HS-5 (cell line): Measurements from ENCODE around the gene CNOT3.
"Not testable (repeated sequence)": the region's sequence is repeated elsewhere in the genome, so short reads cannot be mapped to it uniquely, and the experiment has no call there.

Experiments
- DNase-seq: peaks from one replicate; pipeline ENCODE4 v3.0.0-alpha.2; 2012; ENCODE audit warnings: low read depth

CNOT3 gene

DNA sequence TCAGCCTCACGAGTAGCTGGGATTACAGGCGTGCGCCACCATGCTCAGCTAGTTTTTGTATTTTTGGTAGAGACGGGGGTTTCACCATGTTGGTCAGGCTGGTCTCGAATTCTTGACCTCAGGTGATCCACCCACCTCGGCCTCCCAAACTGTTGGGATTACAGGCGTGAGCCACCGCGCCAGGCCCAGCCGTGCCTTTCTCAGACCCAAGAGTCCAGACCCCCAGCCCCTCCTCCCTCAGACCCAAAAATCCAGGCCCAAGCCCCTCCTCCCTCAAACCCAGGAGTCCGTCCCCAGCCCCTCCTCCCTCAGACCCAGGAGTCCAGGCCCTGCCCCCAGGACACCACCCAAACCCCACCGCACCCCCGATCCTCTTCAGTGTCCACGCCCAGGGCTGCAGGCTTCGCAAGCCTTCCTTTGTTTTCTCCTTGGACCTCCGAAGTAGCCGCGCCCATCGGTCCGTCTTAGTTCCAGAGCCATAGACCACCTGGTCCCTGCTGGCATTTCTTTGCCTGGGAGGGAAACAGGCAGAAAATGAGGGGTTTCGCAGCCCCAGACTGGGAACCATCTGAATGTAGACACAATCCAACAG, 31.7 kb downstream of the CNOT3 start:
- no peak for DNase-seq

DNA sequence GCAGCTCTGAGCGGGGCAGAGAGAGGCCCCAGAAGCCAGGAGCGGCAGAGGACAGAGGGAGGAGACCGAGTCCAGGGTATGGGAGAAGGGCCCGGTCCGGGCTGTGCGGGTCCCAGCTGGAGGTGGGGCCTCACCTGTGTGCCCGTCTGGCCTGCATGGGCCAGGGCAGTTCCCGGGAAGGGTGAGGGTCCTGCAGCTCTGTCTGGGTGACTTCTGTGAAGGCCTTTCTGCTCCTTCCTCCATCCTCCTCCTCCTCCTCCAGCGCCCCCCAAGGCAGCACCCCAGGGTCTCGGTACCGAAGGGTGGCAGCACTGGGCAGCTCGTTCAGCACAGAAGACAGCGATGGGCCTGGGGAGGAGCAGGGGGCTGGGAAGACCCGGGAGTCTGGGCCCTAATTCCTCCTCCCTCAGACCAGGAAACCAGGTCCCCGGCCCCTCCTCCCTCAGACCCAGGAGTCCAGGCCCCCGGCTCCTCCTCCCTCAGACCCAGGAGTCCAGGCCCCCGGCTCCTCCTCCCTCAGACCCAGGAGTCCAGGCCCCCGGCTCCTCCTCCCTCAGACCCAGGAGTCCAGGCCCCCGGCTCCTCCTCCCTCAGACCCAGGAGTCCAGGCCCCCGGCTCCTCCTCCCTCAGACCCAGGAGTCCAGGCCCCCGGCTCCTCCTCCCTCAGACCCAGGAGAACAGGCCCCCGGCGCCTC, 34.3 kb downstream of the CNOT3 start:
- not testable (repeated sequence) for DNase-seq

DNA sequence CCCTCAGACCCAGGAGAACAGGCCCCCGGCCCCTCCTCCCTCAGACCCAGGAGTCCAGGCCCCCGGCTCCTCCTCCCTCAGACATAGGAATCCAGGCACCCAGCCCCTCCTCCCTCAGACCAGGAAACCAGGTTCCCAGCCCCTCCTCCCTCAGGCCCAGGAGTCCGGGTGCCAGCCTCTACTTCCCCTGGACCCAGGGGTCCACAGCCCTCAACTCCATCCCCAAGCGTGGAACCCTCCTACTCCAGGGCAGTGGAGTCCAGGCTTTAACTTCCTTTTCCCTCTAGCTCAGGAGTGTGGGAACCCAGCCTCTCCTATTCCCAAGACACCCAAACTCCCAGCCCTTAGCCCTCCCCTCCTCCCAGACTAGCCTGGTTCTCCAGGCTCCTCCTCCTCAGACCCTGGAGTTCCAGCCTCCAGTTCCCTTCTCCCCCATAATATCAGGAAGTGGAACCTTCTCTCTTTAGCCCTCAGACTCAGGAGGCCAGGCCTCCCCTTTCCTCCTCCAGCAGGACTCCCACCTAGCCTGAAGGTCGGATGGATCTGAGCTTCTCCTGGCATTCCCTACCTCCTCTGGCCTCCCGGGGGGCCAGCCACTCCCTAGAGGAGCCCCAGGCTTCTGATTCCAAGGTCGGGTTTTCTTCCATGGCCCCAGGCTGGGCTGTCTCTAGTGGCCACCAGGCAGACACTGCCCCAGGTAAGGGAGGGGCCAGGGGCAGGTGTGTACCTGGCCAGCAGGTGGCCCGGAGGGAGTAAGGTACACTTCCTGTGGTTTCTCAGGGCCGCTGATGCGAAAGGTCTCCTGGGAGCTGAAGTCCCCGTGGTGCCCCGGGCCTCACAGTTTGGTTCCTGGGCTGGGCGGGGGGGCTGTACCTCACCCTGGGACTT, 35.2 kb downstream of the CNOT3 start, which contains the start of gene TMC4:
TMC4 (minus strand) TSS at position 690 of the 888 bp plus-strand sequence; CDS start at position 647, 43 bp downstream.
- no peak for DNase-seq

DNA sequence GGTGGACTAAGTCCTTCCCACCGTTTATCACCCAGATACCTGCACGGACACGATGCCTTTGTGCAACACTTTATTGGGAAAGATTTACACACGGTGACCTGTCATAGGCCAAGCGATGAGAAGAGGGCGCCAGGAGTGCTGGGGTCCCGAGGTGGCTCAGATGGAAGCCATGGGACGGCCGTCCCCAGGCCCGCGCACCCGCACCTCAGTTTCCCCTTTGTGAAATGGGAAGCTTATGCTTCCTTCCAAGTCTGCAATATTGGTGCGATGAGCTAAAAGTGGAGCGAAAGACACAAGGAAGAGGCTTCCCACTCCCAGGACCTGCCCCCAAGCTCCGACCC, 35.8 kb downstream of the CNOT3 start:
- DNase-seq = no peak

DNA sequence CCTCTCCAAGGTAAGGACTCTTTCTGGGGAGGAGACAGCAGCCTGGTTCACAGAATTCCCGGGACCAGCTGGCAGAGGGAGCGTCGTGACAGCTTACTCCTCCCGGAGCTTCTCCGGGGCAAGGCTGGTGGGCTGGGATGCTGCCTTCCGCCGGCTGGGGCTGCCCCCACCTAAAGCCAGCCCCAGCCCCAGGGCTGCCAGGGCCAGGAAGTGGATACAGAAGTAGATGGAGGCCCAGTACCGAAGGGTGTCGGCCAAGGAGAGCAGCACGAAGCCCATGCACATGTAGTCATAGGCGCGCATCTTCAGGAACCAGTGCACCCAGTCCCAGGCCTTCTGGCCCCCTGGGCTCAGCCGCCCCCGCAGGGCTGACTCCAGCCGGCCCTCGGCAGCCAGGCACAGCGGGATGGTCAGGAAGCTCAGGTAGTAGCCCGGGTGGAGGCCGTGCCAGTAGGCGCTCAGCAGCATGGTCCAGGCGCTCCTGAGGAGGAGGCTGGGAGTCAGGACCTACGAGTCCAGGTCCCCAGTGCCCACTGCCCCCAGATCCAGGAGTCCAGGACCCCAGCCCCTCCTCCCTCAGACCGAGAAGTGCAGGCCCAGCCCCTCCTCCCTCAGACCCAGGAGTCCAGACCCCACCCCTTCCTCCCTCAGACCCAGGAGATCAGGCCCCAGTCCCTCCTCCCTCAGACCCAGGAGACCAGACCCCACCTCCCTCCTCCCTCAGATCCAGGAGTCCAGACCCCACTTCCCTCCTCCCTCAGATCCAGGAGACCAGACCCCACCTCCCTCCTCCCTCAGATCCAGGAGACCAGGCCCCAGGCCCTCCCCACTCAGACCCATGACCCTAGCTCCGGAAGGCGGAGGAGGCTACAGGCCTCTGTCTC, 36.6 kb downstream of the CNOT3 start:
- DNase-seq = no peak

GRCh38 chr19:54178581-54179261, 41.2 kb downstream of the CNOT3 start:
- no peak for DNase-seq

DNA sequence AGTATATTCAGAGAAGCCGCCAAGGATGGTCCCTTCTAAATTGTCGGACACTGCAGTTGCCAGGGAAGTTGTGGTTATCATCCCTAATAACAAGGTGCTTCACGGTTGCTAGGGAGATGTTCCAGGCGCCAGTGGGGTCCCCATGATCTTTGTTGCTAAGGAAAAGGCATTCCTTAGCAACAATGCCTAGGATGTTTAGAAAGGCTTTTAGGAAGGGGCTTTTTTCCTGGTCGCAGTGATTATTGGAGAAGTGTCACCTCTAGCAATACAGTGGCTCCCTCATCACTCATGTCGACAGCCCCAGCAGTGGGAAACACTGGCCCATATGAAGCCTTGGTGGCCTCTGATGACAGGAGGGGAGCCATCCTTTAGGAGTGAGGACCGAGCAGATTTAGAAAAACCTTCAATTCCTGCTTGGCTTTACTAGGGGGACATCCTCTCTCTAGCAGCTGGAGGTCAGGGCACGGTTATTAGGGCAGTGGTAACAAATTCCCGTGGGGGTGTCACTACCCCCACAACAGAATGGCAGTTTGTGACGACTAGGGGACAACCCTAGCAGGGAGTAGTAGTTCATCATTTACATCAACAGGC, 41.8 kb downstream of the CNOT3 start:
- DNase-seq = no peak

DNA sequence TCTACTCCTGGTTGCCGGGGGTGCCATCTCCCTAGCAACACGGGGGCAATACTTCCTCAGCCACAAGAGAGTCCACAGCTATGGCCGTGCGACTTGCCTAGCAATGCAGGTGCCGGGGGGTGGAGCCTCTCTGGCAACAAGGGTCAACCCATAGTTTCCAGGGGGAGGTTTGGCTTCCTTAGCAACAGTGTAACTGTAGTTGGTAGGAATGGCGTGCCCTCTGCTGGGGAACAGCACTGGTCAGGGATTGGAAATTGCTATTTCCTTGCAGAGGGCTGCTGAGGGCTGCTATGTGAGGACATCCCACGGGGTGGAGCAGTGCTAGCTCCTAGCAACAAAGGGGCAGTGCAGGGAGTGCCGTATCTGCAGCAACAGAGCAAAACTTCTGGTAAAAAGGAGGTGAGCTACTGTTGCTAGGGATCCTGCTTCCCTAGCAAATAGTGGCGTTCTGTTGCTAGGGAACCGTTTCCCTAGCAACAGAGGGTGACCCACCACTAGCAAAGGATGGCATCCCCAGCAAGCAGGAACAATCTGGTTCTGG, 42.4 kb downstream of the CNOT3 start:
- DNase-seq = no peak

- no peak for DNase-seq
Measured at GRCh38 chr19:54180691-54181091, 43.1 kb downstream of the CNOT3 start.

GRCh38 chr19:54181894-54182293, 44.3 kb downstream of the CNOT3 start:
- DNase-seq = not testable (repeated sequence)

DNA sequence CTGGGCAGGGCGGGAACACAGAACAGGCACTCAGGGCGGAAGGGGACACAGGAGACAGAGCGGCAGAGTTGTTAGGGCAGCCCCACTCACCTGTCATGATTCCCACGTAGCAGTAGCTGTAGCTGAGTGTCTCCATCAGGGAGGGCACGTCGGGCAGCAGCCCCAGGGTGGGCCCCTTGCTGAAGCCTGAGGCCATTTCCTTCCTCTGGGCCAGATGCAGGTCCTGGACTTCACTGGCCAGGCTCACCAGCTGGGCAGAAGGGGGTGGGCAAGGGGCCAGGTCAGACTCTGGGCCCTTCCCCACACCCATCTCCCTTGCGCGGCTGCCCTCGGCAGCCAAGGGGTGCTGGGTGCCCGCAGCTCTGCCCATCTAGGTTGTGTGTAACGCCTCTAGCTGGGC, 45.9 kb downstream of the CNOT3 start:
- no peak for DNase-seq

GRCh38 chr19:54186351-54186750, 48.8 kb downstream of the CNOT3 start:
- DNase-seq = no peak

GRCh38 chr19:54186934-54187381, 49.4 kb downstream of the CNOT3 start:
- no peak for DNase-seq

GRCh38 chr19:54188215-54188871, 50.8 kb downstream of the CNOT3 start:
- DNase-seq = no peak

DNA sequence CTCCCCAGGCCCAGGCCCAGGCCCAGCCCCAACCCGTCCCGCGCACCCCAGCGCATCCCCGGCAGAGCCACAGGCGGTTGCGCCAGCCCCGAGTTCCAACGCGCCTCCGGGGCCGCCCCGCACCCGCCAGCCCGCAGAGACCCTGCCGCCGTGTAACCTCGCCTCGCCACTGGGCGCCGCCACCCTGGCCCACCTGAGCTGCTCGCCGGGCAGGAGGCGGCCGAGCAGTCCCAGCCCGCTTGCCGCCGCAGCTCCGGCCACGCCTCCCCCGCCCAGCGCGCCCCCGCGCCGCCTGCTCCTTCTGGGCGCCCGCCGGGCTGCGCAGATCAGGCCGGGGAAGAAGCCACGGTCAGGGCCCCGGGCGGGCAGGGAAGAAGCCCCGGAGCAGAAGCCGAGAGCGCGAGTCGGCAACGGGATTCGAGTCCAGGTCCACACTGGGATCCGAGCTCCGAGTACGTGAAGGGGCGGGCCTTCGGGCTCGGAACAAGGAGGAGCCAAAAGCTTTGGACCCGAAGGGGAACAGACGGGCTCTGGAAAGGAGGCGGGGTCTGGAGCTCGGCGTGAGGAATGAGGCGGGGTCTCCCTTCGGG, 51.7 kb downstream of the CNOT3 start, which contains the start of gene MBOAT7:
MBOAT7 (minus strand) TSS at position 436 of the 590 bp plus-strand sequence. CDS start 1,072 bp downstream, outside the sequence.
- no peak for DNase-seq

DNA sequence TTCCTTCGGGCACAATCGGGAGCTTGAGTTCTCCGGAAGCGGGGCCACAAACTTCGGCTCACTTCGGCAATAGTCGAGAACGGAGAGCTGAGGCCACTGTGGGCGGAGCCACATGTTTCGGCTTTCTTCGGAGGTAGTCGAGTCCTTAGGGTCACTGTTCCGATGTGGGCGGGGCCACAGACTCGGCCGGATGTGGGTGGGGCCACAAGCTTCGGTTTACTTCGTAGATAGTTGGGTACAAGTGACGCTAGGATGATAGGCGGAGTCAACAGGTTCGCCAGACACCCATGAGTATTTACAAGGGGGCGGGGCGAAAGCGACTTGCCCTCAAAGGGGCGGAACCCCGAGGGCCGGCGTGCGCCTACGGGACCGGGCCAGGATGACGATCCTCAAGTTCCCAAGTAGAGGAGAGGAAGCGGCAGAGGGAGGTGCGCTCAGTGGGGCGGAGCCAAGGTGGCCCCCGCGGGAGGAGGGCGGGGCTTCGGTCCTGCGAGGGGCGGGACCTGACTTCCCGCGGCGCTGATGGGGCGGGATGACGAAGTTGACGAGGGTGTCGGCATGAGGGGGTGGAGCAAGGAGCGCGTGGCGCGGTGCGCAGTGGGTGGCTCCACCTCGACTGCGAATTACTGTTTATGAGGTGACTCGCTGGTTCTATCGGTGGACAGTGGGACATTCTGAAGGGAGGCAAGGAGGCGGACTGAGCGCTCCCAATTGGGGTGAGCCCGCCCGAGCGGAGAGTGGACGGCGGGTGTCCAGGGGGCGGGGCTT, 52.4 kb downstream of the CNOT3 start:
- DNase-seq = peak; percentile 99

DNA sequence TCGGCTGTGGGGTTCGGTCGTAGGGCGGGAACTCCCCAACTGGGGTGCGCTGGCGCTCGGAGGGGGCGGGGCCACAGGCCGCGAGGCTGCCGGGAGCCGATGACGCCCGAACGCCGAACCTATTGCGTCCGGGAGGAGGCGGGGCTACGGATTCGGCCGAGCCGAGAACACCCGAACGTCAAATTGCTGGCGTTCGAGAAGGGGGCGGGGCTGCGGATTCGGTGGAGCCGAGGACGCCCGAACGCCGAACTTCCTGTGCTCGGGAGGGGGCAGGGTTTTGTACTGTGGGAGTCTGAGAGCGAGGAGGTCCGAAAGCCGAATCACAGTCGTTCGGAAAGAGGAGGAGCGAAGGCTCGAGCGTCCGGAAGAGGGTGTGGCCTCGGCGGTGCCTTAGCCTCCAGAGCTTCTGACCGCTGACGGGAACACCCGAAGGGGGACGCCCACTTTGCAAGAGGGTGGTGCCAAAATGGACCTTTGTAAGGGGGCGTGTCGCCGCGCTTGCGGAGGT, 53.0 kb downstream of the CNOT3 start:
- peak; percentile 99 for DNase-seq

DNA sequence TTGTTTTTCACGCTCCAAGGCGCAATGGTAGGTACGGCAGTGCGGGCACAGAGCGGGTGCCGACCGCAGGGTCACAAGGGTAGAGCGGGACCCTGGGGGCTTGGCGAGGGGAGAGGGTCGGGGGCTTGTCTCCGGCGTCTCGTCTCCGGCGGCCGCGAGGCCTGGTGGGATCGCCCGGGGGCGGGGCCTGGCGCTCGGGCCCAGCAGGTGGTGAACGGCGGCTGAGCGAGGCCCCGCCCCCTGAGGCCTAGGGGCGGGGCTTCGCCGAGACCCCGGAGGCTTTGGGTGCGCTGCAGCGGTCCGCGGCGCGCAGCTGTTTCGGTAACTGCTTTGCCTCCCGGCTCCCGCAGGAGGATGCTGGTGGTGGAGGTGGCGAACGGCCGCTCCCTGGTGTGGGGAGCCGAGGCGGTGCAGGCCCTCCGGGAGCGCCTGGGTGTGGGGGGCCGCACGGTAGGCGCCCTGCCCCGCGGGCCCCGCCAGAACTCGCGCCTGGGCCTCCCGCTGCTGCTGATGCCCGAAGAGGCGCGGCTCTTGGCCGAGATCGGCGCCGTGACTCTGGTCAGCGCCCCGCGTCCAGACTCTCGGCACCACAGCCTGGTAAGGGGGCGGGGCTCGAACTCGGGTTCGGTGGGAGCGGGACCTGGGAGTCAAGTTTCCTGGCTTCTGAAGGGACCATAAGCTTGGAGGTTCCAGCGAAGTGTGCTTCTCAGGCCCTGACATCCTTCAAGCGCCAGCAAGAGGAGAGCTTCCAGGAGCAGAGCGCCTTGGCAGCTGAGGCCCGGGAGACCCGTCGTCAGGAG, 53.6 kb downstream of the CNOT3 start, which contains the start of gene TSEN34:
TSEN34 (plus strand) TSS at position 298 of the 800 bp plus-strand sequence; CDS start at position 355, 57 bp downstream.
- DNase-seq = peak; percentile 63
